Neural progenitor cell (in vitro differentiated cells): ENCODE data around the gene EN2. TPM values are rescaled to one million over a fixed set of nuclear protein-coding genes. Genes with fewer than 3 reads are reported as not detected.

ENCODE experiments used
- DNase-seq: peaks from one replicate; pipeline ENCODE4 v3.0.0-alpha.2; 2016; ENCODE audit warnings: low spot score
- H2AFZ ChIP-seq: fragments of 200-600 bp; sonication (generic); replicated peaks from 2 replicates; pipeline ENCODE4 v1.6.1; 2016; ENCODE audit warnings: antibody characterized with exemption
- H3F3A ChIP-seq: fragments of 200-600 bp; sonication (generic); 2 replicates; pipeline ENCODE4 v1.6.1; 2016; ENCODE audit warnings: antibody characterized with exemption, low read depth
- H3K27ac ChIP-seq: fragments of 200-600 bp; sonication (generic); 2 replicates; pipeline ENCODE4 v1.5.1; 2016; ENCODE audit warnings: mild to moderate bottlenecking
- H3K27me3 ChIP-seq: fragments of 200-600 bp; sonication (generic); 2 replicates; pipeline ENCODE4 v1.6.1; 2016; ENCODE audit warnings: mild to moderate bottlenecking, moderate library complexity
- H3K36me3 ChIP-seq: fragments of 200-600 bp; sonication (generic); 2 replicates; pipeline ENCODE4 v1.5.1; 2016
- H3K4me1 ChIP-seq: fragments of 200-600 bp; sonication (generic); 2 replicates; pipeline ENCODE4 v1.6.1; 2016; ENCODE audit warnings: mixed run types
- H3K4me2 ChIP-seq: fragments of 200-600 bp; sonication (generic); 2 replicates; pipeline ENCODE4 v1.6.1; 2016
- H3K4me3 ChIP-seq: fragments of 200-600 bp; sonication (generic); 2 replicates; pipeline ENCODE4 v1.5.1; 2016
- H3K79me2 ChIP-seq: fragments of 200-600 bp; sonication (generic); 2 replicates; pipeline ENCODE4 v1.6.1; 2016; ENCODE audit warnings: low read depth
- H3K9ac ChIP-seq: fragments of 200-600 bp; sonication (generic); 2 replicates; pipeline ENCODE4 v1.6.1; 2016
- H3K9me3 ChIP-seq: fragments of 200-600 bp; sonication (generic); 2 replicates; pipeline ENCODE4 v1.5.1; 2016; ENCODE audit warnings: low read depth
- H4K20me1 ChIP-seq: fragments of 200-600 bp; sonication (generic); 2 replicates; pipeline ENCODE4 v1.6.1; 2016; ENCODE audit warnings: low read depth
- H3K27ac Mint-ChIP-seq: 3 replicates; pipeline ENCODE4 v1.8.0; 2021; ENCODE audit warnings: mixed read lengths
- H3K27me3 Mint-ChIP-seq: 2 replicates; pipeline ENCODE4 v1.8.0; 2022; ENCODE audit warnings: low read depth, mild to moderate bottlenecking, inconsistent platforms, moderate library complexity, mixed read lengths; ENCODE audit not compliant: insufficient read depth
- H3K36me3 Mint-ChIP-seq: 3 replicates; pipeline ENCODE4 v1.8.0; 2021; ENCODE audit warnings: mixed read lengths
- H3K4me1 Mint-ChIP-seq: 3 replicates; pipeline ENCODE4 v1.8.0; 2021; ENCODE audit warnings: mixed read lengths
- H3K4me3 Mint-ChIP-seq: 3 replicates; pipeline ENCODE4 v1.8.0; 2021; ENCODE audit warnings: mild to moderate bottlenecking, moderate library complexity, mixed read lengths
- H3K9me3 Mint-ChIP-seq: 3 replicates; pipeline ENCODE4 v1.8.0; 2020; ENCODE audit warnings: mixed read lengths
- CTCF ChIP-seq: fragments of 200-600 bp; sonication (generic); IDR thresholded peaks from 2 replicates; pipeline ENCODE4 v1.5.1; 2017; ENCODE audit warnings: antibody characterized with exemption, mild to moderate bottlenecking
- EZH2 ChIP-seq: fragments of 200-600 bp; sonication (generic); IDR thresholded peaks from 2 replicates; pipeline ENCODE4 v1.6.1; 2017; ENCODE audit warnings: antibody characterized with exemption, mild to moderate bottlenecking, moderate library complexity
- EZH2phosphoT487 ChIP-seq: fragments of 200-600 bp; sonication (generic); IDR thresholded peaks from 2 replicates; pipeline ENCODE4 v1.6.1; 2017; ENCODE audit warnings: antibody characterized with exemption
- total RNA-seq: library from RNA; depleted of rRNA; stranded (reverse); fragments of >200 nt; gene quantifications from 2 replicates; pipeline ENCODE4 v1.2.3, GENCODE V29; 2015; ENCODE audit warnings: low replicate concordance

The EN2 gene
- total RNA-seq, 1 donor from 2014 or later, result not detected

GRCh38 chr7:155453296-155454182 lies 4.4 kb upstream of the EN2 start:
- no peak overlapping the region for H3K27ac ChIP-seq
- H3K4me1 ChIP-seq, result peaks cover 15% of the 10 kb centered on the region
- Mint-ChIP-seq H3K4me3 (peak overlapping the region; percentile 91), H3K27ac (no peak overlapping the region), H3K9me3 (no peaks in the 10 kb centered on the region), H3K4me1 (peaks cover 51% of the 10 kb centered on the region), H3K36me3 (no peaks in the 10 kb centered on the region), H3K27me3 (peaks cover 73% of the 10 kb centered on the region)
- H2AFZ ChIP-seq, result no peak overlapping the region
- H3K9me3 ChIP-seq, result no peaks in the 10 kb centered on the region
- H3K36me3 ChIP-seq, result no peaks in the 10 kb centered on the region
- no peak overlapping the region for H3K4me2 ChIP-seq
- H3K4me3 ChIP-seq, result no peak overlapping the region
- peaks cover 95% of the 10 kb centered on the region for H4K20me1 ChIP-seq
- peaks cover 18% of the 10 kb centered on the region for H3F3A ChIP-seq
- H3K79me2 ChIP-seq, result no peaks in the 10 kb centered on the region
- H3K9ac ChIP-seq, result no peak overlapping the region
- TF ChIP-seq CTCF (no peak), EZH2 (peak; percentile 81)
- peak; percentile 46 for DNase-seq
- peaks cover 98% of the 10 kb centered on the region for H3K27me3 ChIP-seq

- H3K79me2 ChIP-seq, result no peaks in the 10 kb centered on the region
- H3K4me3 Mint-ChIP-seq, result peak overlapping the region; percentile 91
- DNase-seq, result peak; percentile 55
Measured at GRCh38 chr7:155454183-155455112, 3.5 kb upstream of the EN2 start.

GRCh38 chr7:155455132-155455693 lies 2.7 kb upstream of the EN2 start:
- Histone ChIP-seq H3K27me3 (peaks cover 98% of the 10 kb centered on the region), H3K4me2 (no peak overlapping the region), H3K4me3 (no peak overlapping the region), H3K4me1 (peaks cover 3% of the 10 kb centered on the region), H3K36me3 (no peaks in the 10 kb centered on the region), H4K20me1 (peaks cover 94% of the 10 kb centered on the region), H3F3A (peaks cover 17% of the 10 kb centered on the region), H2AFZ (no peak overlapping the region), H3K79me2 (no peaks in the 10 kb centered on the region), H3K27ac (no peak overlapping the region), H3K9me3 (no peaks in the 10 kb centered on the region), H3K9ac (no peak overlapping the region)
- DNase-seq, result no peak
- no peak overlapping the region for H3K27ac Mint-ChIP-seq
- TF ChIP-seq EZH2phosphoT487 (peak; percentile 31), CTCF (no peak), EZH2 (peak; percentile 17)
- H3K27me3 Mint-ChIP-seq, result peaks cover 69% of the 10 kb centered on the region
- peaks cover 8% of the 10 kb centered on the region for H3K36me3 Mint-ChIP-seq
- no peaks in the 10 kb centered on the region for H3K9me3 Mint-ChIP-seq
- H3K4me1 Mint-ChIP-seq, result peaks cover 53% of the 10 kb centered on the region
- H3K4me3 Mint-ChIP-seq, result peak overlapping the region; percentile 91

More at GRCh38 chr7:155454183-155455112, 3.5 kb upstream of the EN2 start:
- Histone ChIP-seq H3K4me1 (peaks cover 9% of the 10 kb centered on the region), H3F3A (peaks cover 12% of the 10 kb centered on the region), H3K27ac (no peak overlapping the region), H4K20me1 (peaks cover 94% of the 10 kb centered on the region), H3K9ac (no peak overlapping the region), H2AFZ (no peak overlapping the region), H3K9me3 (no peaks in the 10 kb centered on the region), H3K4me2 (no peak overlapping the region), H3K36me3 (no peaks in the 10 kb centered on the region), H3K4me3 (no peak overlapping the region), H3K27me3 (peaks cover 98% of the 10 kb centered on the region)
- peaks cover 69% of the 10 kb centered on the region for H3K27me3 Mint-ChIP-seq
- TF ChIP-seq EZH2phosphoT487, result peak; percentile 97
- TF ChIP-seq CTCF, result no peak
- TF ChIP-seq EZH2, result peak; percentile 98
- H3K4me1 Mint-ChIP-seq, result peaks cover 51% of the 10 kb centered on the region
- peaks cover 4% of the 10 kb centered on the region for H3K36me3 Mint-ChIP-seq
- H3K9me3 Mint-ChIP-seq, result no peaks in the 10 kb centered on the region
- no peak overlapping the region for H3K27ac Mint-ChIP-seq
